Measurements from ENCODE around the gene GTF2H2C_2.
"Not testable (repeated sequence)": the region's sequence is repeated elsewhere in the genome, so short reads cannot be mapped to it uniquely, and the experiment has no call there.

GTF2H2C_2 gene

GRCh38 chr5:70415117-70415516 lies at the start of gene GTF2H2C_2:
Gene GTF2H2C_2, plus strand, starts transcription at chr5:70415368.
- not testable (repeated sequence) for DNase-seq (ENCODE audit: low read depth in 4 of 4, low spot score in 3 of 4)

- DNase-seq (ENCODE audit: low read depth in 4 of 4, low spot score in 3 of 4), result not testable (repeated sequence)
Measured at GRCh38 chr5:70400984-70401686, 14.0 kb upstream of the GTF2H2C_2 start.

GRCh38 chr5:70421322-70421721 lies 6.2 kb downstream of the GTF2H2C_2 start:
- not testable (repeated sequence) for DNase-seq (ENCODE audit: low read depth in 4 of 4, low spot score in 3 of 4)

- DNase-seq (ENCODE audit: low read depth in 4 of 4, low spot score in 3 of 4), result not testable (repeated sequence)
Measured at GRCh38 chr5:70423215-70423614, 8.0 kb downstream of the GTF2H2C_2 start.

- not testable (repeated sequence) for DNase-seq (ENCODE audit: low read depth in 4 of 4, low spot score in 3 of 4)
Measured at GRCh38 chr5:70438518-70438917, 23.4 kb downstream of the GTF2H2C_2 start.

GRCh38 chr5:70449565-70449964 lies 34.4 kb downstream of the GTF2H2C_2 start:
- not testable (repeated sequence) for DNase-seq (ENCODE audit: low read depth in 4 of 4, low spot score in 3 of 4)

- DNase-seq (ENCODE audit: low read depth in 4 of 4, low spot score in 3 of 4), result not testable (repeated sequence)
Measured at GRCh38 chr5:70451249-70451984, 36.2 kb downstream of the GTF2H2C_2 start.

- not testable (repeated sequence) for DNase-seq (ENCODE audit: low read depth in 4 of 4, low spot score in 3 of 4)
Measured at GRCh38 chr5:70457093-70457492, 41.9 kb downstream of the GTF2H2C_2 start.

GRCh38 chr5:70459188-70459587 lies 44.0 kb downstream of the GTF2H2C_2 start:
- not testable (repeated sequence) for DNase-seq (ENCODE audit: low read depth in 4 of 4, low spot score in 3 of 4)

GRCh38 chr5:70461984-70462383 lies 46.8 kb downstream of the GTF2H2C_2 start:
- DNase-seq (ENCODE audit: low read depth in 4 of 4, low spot score in 3 of 4), result not testable (repeated sequence)

- DNase-seq (ENCODE audit: low read depth in 4 of 4, low spot score in 3 of 4), result not testable (repeated sequence)
Measured at GRCh38 chr5:70464019-70464637, 49.0 kb downstream of the GTF2H2C_2 start.

GRCh38 chr5:70469926-70470509 lies 54.9 kb downstream of the GTF2H2C_2 start:
- not testable (repeated sequence) for DNase-seq (ENCODE audit: low read depth in 4 of 4, low spot score in 3 of 4)
